Sigmoid colon (tissue), 7 donors: ENCODE data around the gene GSK3B. TPM values are rescaled to one million over a fixed set of nuclear protein-coding genes. Genes with fewer than 3 reads are reported as not detected.

Source experiments
- DNase-seq: peaks from one replicate; pipeline ENCODE4 v3.0.0-alpha.2; 2019
- H3K27ac ChIP-seq, 4 donors: fragments of 200-600 bp; sonication (generic); one replicate each; pipeline ENCODE4 v1.5.1; 2016 to 2019; ENCODE audit warnings: mild to moderate bottlenecking in 1 of 4
- H3K27me3 ChIP-seq, 3 donors: fragments of 200-600 bp; sonication (generic); one replicate each; pipeline ENCODE4 v1.5.1; 2019; ENCODE audit warnings: mild to moderate bottlenecking in 1 of 3
- H3K36me3 ChIP-seq, 4 donors: fragments of 200-600 bp; sonication (generic); one replicate each; pipeline ENCODE4 v1.5.1; 2016 to 2019
- H3K4me1 ChIP-seq, 4 donors: fragments of 200-600 bp; sonication (generic); one replicate each; pipeline ENCODE4 v1.5.1; 2017 to 2019
- H3K4me3 ChIP-seq, 4 donors: fragments of 200-600 bp; sonication (generic); one replicate each; pipeline ENCODE4 v1.5.1; 2017 to 2019; ENCODE audit warnings: mild to moderate bottlenecking in 2 of 4, moderate library complexity in 1 of 4
- H3K9me3 ChIP-seq, 4 donors: fragments of 200-600 bp in 3 of 4; sonication (generic) in 3 of 4; one replicate each; pipeline versions ENCODE4 v1.5.1 to v1.6.1; 2013 to 2019
- EP300 ChIP-seq, 4 donors: sonication (generic); formaldehyde crosslinking; IDR thresholded peaks; one replicate each; pipeline ENCODE4 v1.6.1; 2017; ENCODE audit warnings: antibody characterized with exemption in 4 of 4
- POLR2A ChIP-seq, 2 donors: fragments of 450-650 bp; IDR thresholded peaks; one replicate each; pipeline ENCODE4 v1.6.1; 2016; ENCODE audit warnings: antibody characterized with exemption in 2 of 2, mild to moderate bottlenecking in 2 of 2, moderate library complexity in 2 of 2
- POLR2AphosphoS5 ChIP-seq, 4 donors: sonication (generic); formaldehyde crosslinking; IDR thresholded peaks; one replicate each; pipeline ENCODE4 v1.6.1; 2017; ENCODE audit warnings: antibody characterized with exemption in 4 of 4
- WGBS, 2 donors: extraction: QIAGEN DNeasy Blood & Tissue Kit; methylation state at CpG; one replicate each; pipeline ENCODE4 v1.1.7; 2013; 5-methylcytosine and 5-hydroxymethylcytosine counted together
- intact Hi-C: fragments of 100-400 bp; cut with DNase I; formaldehyde crosslinking; loops from one replicate; pipeline ENCODE4 v1.15.1; 2023
- polyA plus RNA-seq, 3 donors: library from polyadenylated mRNA; stranded (reverse); fragments of 200-250 nt; gene quantifications; one replicate each; pipeline ENCODE4 v1.2.3, GENCODE V29; 2013
- total RNA-seq, 4 donors: library from RNA; depleted of rRNA; stranded (reverse); fragments of >200 nt; gene quantifications; one replicate each; pipeline ENCODE4 v1.1.0, GENCODE V29; 2016
- TF ChIP-seq, protein P1 (sequence below), 4 experiments: fragments of 450-650 bp in 3 of 4; fragments of 200-600 bp in 1 of 4; IDR thresholded peaks; one replicate each; pipeline ENCODE4 v1.5.1; 2016 to 2019; ENCODE audit warnings: antibody characterized with exemption in 4 of 4, mild to moderate bottlenecking in 3 of 4, moderate library complexity in 2 of 4
- donor health status: healthy with polysubstance abuse.
- donor health status: Bipolar disorder and iron deficiency.
- donor health status: healthy.

GSK3B gene
- total and polyA plus RNA-seq, 7 donors = 11.4 to 36.8 (median 23.2) TPM

DNA sequence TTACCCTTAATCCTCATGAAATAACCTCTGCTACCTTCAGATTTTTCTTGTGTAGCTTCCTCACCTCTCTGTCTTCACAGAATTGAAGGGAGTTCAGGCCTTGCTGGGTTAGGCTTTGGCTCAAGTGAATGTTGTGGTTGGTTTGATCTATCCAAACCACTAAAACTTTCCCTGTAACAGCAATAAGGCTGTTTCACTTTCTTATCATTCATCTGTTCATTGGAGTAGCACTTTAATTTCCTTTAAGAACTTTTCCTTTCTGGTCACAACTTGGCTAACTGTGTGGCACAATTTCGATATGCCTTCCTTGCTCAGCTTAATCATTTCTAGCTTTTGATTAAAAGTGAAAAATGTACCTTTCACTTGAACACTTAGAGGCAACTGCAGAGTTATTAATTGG is 182.5 kb downstream of the GSK3B start:
- Histone ChIP-seq H3K27ac (no peak overlapping the region), H3K36me3 (peaks cover 0 to 32% (median 2%) of the 10 kb centered on the region in 4 donors), H3K9me3 (no peaks in the 10 kb centered on the region), H3K4me3 (no peak overlapping the region), H3K4me1 (peaks cover 0 to 7% (median 0%) of the 10 kb centered on the region in 4 donors), H3K27me3 (no peaks in the 10 kb centered on the region)
- intact Hi-C loops = no loop called here
- WGBS, 2 donors = 61 to 84% methylated on average over 1 of the region's 1 CpG
- no peak for DNase-seq
- TF ChIP-seq EP300 (IDR thresholded peaks at IDR 0.05) = no peak

DNA sequence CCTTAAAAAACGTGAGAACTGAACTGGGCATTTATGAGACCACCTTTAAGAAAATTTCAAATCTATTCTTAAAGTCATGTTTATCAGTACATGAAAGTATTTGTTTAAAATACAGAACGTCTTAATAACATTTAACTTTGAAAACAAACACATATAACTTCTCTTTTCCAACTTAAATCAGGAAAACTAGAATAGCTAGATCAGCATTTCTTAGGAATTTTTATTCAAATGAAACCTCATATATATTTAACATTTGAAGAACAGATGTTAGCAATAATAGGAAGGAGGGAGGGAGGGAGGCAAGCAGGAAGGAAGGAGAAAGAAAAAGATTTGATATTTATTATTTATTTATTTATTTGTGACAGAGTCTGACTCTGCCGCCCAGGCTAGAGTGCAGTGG is 192.2 kb downstream of the GSK3B start:
- H3K4me1 ChIP-seq = peaks cover 0 to 11% (median 0%) of the 10 kb centered on the region in 4 donors
- intact Hi-C loops = no loop called here
- TF ChIP-seq EP300 (IDR thresholded peaks at IDR 0.05) = no peak
- no peak for TF ChIP-seq POLR2A (IDR thresholded peaks at IDR 0.05)
- no peak for TF ChIP-seq POLR2AphosphoS5 (IDR thresholded peaks at IDR 0.05)
- TF ChIP-seq, protein P1, sequence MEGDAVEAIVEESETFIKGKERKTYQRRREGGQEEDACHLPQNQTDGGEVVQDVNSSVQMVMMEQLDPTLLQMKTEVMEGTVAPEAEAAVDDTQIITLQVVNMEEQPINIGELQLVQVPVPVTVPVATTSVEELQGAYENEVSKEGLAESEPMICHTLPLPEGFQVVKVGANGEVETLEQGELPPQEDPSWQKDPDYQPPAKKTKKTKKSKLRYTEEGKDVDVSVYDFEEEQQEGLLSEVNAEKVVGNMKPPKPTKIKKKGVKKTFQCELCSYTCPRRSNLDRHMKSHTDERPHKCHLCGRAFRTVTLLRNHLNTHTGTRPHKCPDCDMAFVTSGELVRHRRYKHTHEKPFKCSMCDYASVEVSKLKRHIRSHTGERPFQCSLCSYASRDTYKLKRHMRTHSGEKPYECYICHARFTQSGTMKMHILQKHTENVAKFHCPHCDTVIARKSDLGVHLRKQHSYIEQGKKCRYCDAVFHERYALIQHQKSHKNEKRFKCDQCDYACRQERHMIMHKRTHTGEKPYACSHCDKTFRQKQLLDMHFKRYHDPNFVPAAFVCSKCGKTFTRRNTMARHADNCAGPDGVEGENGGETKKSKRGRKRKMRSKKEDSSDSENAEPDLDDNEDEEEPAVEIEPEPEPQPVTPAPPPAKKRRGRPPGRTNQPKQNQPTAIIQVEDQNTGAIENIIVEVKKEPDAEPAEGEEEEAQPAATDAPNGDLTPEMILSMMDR (IDR thresholded peaks at IDR 0.05) = no peak

DNA sequence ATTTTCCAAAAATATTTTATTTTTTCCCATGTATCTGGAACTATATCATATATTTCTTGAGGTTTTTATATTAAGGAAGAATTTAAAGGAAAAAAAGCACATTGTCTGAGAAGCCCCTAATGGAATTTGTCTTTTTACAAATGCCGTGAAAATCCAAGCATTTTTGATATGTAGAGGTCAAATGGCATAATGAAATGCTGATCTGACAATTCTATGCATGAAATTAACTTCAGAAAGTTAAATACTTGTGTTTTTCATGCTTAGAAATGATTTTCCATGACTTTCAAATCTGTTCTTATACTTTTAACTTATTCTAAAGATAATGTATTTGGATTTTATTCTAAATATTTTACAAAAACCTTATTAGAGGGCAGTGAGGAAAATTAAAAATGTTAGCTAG is 193.1 kb downstream of the GSK3B start:
- Histone ChIP-seq H3K27ac (no peak overlapping the region), H3K4me3 (no peak overlapping the region), H3K27me3 (no peaks in the 10 kb centered on the region), H3K36me3 (peaks cover 0 to 26% (median 0%) of the 10 kb centered on the region in 4 donors), H3K4me1 (peaks cover 0 to 11% (median 0%) of the 10 kb centered on the region in 4 donors), H3K9me3 (no peaks in the 10 kb centered on the region)
- WGBS, 2 donors = 98 to 99% methylated on average over 1 of the region's 1 CpG
- intact Hi-C loops = no loop called here
- TF ChIP-seq POLR2AphosphoS5 (IDR thresholded peaks at IDR 0.05) = no peak
- no peak for TF ChIP-seq POLR2A (IDR thresholded peaks at IDR 0.05)
- TF ChIP-seq, protein P1 (IDR thresholded peaks at IDR 0.05) = no peak
- no peak for TF ChIP-seq EP300 (IDR thresholded peaks at IDR 0.05)
- no peak for DNase-seq

More for the DNA sequence above, 192.2 kb downstream of the GSK3B start:
- DNase-seq = no peak
- Histone ChIP-seq H3K9me3 (no peaks in the 10 kb centered on the region), H3K4me3 (no peak overlapping the region), H3K27ac (no peak overlapping the region), H3K27me3 (no peaks in the 10 kb centered on the region), H3K36me3 (peaks cover 0 to 26% (median 0%) of the 10 kb centered on the region in 4 donors)
- WGBS, 2 donors = 73 to 89% methylated on average over 3 of the region's 3 CpGs

DNA sequence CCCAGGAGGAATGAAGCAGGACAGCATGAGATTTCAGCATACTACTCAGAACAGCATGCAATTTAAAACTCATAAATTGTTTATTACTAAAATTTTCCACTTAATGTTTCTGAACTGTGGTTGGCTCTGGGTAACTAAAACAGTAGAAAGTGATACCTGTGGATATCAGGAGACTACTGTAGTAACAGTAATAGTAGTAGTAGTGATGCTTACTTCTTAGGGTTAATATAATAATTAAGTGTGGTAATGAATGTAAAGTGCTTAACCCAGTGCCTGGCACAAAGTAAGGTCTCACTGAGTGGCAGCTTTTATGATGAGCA is 195.1 kb downstream of the GSK3B start:
- H3K4me3 ChIP-seq = no peak overlapping the region
- intact Hi-C loops = loop anchor here (10.0 kb wide), 1 partner anchor 446 kb away; the partner anchor contains the start of gene LRRC58
- no peak for DNase-seq
- H3K27ac ChIP-seq = no peak overlapping the region
- TF ChIP-seq POLR2AphosphoS5 (IDR thresholded peaks at IDR 0.05) (no peak), POLR2A (IDR thresholded peaks at IDR 0.05) (no peak), EP300 (IDR thresholded peaks at IDR 0.05) (no peak)
- TF ChIP-seq, protein P1 (IDR thresholded peaks at IDR 0.05) = no peak
- no peaks in the 10 kb centered on the region for H3K9me3 ChIP-seq
- peaks cover 0 to 12% (median 0%) of the 10 kb centered on the region in 4 donors for H3K36me3 ChIP-seq
- no peaks in the 10 kb centered on the region for H3K27me3 ChIP-seq
- peaks cover 0 to 11% (median 0%) of the 10 kb centered on the region in 4 donors for H3K4me1 ChIP-seq

GRCh38 chr3:119898478-119899191 is 195.6 kb downstream of the GSK3B start:
- Histone ChIP-seq H3K36me3 (peaks cover 0 to 7% (median 0%) of the 10 kb centered on the region in 4 donors), H3K9me3 (no peaks in the 10 kb centered on the region), H3K27ac (no peak overlapping the region), H3K4me3 (no peak overlapping the region), H3K4me1 (peaks cover 0 to 11% (median 0%) of the 10 kb centered on the region in 4 donors), H3K27me3 (no peaks in the 10 kb centered on the region)
- TF ChIP-seq EP300 (IDR thresholded peaks at IDR 0.05) = no peak
- TF ChIP-seq, protein P1 (IDR thresholded peaks at IDR 0.05) = no peak
- no peak for TF ChIP-seq POLR2A (IDR thresholded peaks at IDR 0.05)
- no peak for TF ChIP-seq POLR2AphosphoS5 (IDR thresholded peaks at IDR 0.05)
- WGBS, 2 donors = 95 to 96% methylated on average over 6 of the region's 6 CpGs
- no peak for DNase-seq
- intact Hi-C loops = loop anchor here (10.0 kb wide), 1 partner anchor 446 kb away; the partner anchor contains the start of gene LRRC58
